Erythroblast (primary cell): ENCODE data around the gene HPCAL1.

Experiments used
- GATA1 ChIP-seq: IDR thresholded peaks from 2 replicates; pipeline ENCODE4 v1.6.1; 2011; ENCODE audit warnings: low read depth, mild to moderate bottlenecking, control low read depth, low read length, moderate library complexity
- POLR2A ChIP-seq: IDR thresholded peaks from 2 replicates; pipeline ENCODE4 v1.6.1; 2011; ENCODE audit warnings: mild to moderate bottlenecking, low read length

DNA sequence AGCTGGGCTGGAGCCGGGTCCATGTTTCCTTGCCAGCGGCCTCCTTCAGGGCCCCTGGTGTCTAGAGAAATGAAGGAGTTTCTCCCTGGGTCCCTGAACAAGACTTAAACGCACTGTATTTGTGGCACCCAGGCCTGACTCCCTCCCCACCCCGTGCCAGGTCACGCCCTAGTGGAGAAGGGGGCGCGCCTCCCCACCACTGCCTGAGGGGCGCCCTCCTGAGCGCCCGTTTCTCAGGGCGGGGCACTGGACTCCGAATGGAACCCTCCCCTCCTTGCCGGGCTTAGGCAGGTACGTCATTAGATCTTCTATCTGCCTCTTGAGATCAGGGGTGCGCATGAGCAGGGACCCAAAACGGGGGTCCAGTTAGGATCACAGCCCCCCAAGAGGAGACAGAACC is 129.1 kb downstream of the HPCAL1 start:
- no peak for TF ChIP-seq POLR2A
- no peak for TF ChIP-seq GATA1
